Activated T-cell treated with anti-CD3 and anti-CD28 coated beads for 1 hour (primary cell): Measurements from ENCODE around the gene SLAMF1.
"Not testable (repeated sequence)": the region's sequence is repeated elsewhere in the genome, so short reads cannot be mapped to it uniquely, and the experiment has no call there.

ENCODE experiments used
- DNase-seq: peaks from one replicate; pipeline ENCODE4 v3.0.0-alpha.2; 2020; ENCODE audit warnings: low read depth

SLAMF1 gene, protein sequence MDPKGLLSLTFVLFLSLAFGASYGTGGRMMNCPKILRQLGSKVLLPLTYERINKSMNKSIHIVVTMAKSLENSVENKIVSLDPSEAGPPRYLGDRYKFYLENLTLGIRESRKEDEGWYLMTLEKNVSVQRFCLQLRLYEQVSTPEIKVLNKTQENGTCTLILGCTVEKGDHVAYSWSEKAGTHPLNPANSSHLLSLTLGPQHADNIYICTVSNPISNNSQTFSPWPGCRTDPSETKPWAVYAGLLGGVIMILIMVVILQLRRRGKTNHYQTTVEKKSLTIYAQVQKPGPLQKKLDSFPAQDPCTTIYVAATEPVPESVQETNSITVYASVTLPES

DNA sequence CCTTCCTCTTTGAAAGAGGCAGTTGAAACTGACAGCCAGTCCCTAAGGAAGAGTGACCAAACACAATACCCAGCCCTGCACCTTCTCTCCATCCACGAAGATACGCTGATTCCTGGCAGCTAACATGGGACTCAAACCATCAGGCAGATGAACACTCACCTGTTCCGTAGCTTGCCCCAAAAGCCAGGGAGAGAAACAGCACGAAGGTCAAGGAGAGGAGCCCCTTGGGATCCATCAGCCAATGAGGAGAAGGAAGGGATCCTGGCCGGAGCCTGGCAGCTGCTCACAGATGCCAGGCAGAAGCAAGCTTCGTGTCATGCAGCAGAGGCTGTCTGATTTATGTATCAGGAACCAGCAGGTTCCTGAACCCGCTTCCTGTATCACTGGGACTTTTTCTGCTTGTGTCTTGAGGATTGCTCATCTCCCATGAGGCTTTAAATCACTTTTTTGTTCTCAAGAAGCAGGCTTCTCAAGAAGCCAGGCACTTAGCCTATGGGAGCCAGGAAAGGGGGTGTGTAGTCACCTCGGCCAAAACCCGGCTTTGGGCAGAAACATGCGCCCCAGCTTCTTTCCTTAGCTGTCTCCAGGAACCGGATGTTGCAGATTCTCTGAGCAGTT, at the start of gene SLAMF1:
Gene SLAMF1, minus strand, starts transcription at position 334 of the 618 bp plus-strand sequence. Its CDS starts 99 bp downstream, at position 235.
- DNase-seq, result no peak

DNA sequence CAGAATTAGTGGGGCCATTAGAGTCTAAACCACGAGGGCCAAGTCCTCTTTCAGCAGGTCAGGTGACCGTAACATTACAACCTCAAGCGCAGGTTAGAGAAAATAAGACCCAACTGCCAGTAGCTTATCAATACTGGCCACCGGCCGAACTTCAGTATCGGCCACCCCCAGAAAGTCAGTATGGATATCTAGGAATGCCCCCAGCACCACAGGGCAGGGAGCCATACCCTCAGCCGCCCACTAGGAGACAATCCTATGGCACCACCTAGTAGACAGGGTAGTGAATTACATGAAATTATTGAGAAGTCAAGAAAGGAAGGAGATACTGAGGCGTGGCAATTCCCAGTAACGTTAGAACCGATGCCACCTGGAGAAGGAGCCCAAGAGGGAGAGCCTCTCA, 45.5 kb upstream of the SLAMF1 start:
- not testable (repeated sequence) for DNase-seq

GRCh38 chr1:160685266-160685665, 38.4 kb upstream of the SLAMF1 start:
- no peak for DNase-seq

GRCh38 chr1:160682983-160683865, 36.4 kb upstream of the SLAMF1 start:
- DNase-seq, result no peak

DNA sequence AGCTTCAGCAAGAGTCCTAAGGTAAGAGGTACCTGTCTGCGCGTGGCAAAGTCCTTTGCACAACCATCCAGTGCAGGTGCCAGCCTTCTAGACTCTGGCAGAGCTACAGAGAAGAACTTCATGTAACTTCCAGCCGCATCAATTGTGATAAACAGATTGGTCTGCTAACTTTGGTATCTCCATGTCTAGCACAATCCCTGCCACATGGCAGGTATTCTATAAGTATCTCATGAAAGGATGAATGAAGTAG, 35.0 kb upstream of the SLAMF1 start:
- no peak for DNase-seq

DNA sequence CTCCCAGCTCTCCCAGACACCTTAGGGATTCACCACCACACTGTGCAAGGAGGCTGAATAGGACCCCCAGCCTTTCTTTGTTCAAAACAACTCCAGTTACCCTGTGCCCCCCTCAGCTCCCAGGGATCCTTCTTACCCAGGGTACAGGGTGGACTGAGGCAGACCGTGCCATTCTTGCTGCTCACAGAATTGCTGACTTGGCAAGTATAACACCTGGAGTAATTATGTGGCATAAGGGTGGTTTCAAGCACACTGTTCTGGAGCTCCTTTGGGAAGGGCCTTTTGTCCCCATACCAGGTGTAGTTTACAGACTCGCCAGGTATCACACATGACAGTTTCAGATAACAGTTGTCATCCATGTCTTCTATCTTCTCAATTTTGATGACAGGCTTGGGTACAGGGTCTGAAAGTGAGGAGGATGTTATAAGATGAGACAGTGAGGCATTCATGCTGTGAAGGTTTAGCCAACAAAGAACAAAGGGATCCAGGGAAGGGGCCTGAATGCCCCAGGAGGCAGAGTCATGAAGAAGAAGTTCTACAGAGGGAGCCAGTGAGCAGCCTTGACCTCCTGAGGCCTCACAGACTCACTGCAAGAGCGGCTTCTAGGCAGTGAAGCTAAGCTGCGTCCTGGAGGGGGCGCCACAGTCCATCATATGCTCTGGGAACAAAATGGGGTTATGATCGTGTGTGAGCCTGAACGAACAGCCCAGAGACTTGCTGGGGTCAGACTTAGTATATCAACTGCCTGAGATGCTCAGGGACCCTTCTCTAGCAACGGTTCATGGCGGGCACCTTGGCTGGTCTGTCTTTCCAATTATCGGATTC, 34.4 kb upstream of the SLAMF1 start:
- peak; percentile 86 for DNase-seq

- DNase-seq, result no peak
Observed at GRCh38 chr1:160680399-160680798, 33.6 kb upstream of the SLAMF1 start.

GRCh38 chr1:160679893-160680292, 33.0 kb upstream of the SLAMF1 start:
- no peak for DNase-seq

GRCh38 chr1:160676869-160677597, 30.2 kb upstream of the SLAMF1 start:
- DNase-seq, result no peak

GRCh38 chr1:160675641-160676410, 29.0 kb upstream of the SLAMF1 start:
- DNase-seq, result peak; percentile 62

DNA sequence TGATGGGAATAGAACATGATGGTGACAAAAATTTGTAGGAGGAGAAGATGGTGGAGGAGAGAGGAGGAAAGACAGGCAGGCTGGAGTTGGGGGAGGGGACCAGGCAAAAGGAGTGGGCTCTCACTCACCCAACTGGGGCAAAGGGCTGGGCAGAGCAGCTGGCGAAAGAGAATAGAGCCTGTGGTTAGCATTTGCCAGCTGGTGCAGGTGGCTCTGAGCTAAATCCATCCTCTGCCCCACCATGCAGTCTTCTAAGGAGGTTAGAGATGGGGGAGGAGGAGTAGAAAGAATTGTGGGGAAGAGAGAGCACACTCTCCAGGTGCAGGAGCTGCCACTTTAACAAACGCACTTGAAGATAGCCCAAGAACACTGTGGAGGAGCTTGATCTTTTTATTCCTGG, 27.6 kb upstream of the SLAMF1 start:
- DNase-seq, result no peak

DNA sequence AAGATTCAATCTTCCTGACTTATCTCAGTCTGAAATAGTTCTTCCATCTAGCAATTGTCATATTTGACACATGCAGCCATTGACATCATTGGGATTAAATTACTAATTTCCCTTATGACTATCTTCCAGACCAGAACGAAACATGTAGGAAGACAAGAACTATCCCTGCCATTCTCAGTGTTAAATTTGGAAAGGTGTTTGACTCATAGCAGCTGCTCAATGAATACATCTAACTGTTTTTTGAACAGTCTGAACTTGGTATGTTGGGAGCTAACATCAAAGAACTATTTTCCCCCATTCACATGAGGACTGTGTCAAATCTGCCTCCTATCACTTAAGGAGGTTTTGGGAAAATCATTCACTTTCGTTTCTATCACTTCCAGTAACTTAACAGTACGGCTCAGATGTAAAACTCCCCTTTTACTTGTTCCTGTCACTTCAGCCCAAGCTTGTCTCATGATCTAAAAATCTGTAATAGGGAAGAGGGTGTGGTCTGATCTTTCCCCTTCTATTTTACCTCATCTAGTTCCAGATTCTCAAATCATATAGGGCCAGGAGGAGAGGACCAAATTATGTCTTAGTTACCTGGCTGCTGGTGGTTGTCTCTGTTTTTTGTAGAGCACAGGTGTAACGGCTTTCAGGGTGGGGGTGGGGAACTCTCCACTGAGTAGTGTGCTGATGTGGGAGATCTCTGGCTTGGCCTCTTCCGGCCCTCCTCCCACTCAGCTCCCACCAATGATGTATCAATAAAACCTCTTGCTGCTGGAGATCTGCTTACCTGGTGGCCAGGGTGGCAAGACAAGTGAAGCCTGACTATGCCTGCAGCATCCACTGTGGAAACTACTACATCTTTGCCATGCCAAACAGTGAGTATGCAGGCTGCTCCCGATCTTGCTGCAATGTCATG, 26.2 kb upstream of the SLAMF1 start:
- no peak for DNase-seq

GRCh38 chr1:160671603-160672517, 25.0 kb upstream of the SLAMF1 start:
- no peak for DNase-seq

- no peak for DNase-seq
Observed at GRCh38 chr1:160670701-160671100, 23.9 kb upstream of the SLAMF1 start.

DNA sequence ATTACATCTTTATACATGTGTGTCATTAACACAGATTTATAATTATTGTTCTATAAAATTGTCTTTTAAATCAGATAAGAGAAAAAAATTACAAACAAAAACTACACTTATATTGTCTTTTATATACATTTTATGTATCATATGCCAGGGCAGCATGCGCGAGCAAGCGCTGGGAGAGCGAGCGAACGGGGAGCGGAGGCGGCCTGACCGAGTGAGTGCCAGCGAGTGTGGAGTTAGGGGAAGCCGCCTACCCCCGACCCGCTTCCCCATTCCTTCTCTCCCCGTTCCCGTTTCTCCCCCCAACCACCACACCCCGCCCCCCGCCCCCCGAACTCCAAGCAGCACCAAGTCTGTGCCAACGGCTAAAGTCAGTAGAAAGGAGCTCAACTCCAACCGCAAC, 23.0 kb upstream of the SLAMF1 start:
- DNase-seq, result no peak

DNA sequence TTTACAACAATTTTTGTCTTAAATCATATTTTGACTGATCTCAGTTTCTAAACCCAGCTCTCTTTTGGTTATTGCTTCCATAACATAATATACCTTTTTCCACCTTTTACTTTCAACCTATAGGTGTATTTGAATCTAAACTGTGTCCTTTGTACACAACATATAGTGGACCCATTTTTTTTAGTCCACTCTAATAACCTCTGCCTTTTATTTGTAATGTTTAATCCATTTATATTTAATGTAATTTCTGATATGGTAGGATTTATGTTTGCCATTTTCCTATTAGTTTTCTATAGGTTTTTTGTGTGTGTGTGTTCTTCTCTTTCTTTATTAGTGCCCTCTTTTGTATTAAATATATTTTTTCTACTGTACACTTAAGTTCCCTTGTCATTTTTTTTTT, 22.4 kb upstream of the SLAMF1 start:
- DNase-seq, result no peak

- no peak for DNase-seq
Observed at GRCh38 chr1:160667896-160668295, 21.1 kb upstream of the SLAMF1 start.

DNA sequence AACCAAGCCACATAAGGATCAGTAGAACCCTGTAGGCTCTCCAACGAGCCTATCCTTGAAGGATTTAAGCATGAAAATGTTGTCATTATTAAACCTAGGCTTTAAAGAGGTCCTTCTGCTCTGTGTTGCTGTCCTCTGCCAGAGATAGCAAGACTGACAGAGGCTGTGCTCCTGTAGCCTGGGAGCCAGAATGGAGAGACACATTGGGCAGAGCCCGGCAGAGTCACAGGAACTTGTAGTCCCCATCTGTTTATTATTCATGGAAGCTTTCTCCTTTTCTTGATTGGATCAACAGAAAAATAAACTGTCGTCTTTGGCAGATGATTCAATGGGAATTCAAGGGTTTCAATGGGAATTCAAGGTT, 19.2 kb upstream of the SLAMF1 start:
- DNase-seq, result no peak
